ENCODE data around the gene SCRN3.

SCRN3 gene

GRCh38 chr2:174439950-174440349 is 44.4 kb downstream of the SCRN3 start:
- no peaks in the 10 kb centered on the region for H3K27me3 Mint-ChIP-seq
- no peaks in the 10 kb centered on the region for H3K4me1 Mint-ChIP-seq (ENCODE audit: low read depth)
- peaks cover 20% of the 10 kb centered on the region for H3K36me3 Mint-ChIP-seq (ENCODE audit: low read depth)
- H3K9me3 Mint-ChIP-seq: no peaks in the 10 kb centered on the region
- no peak overlapping the region for H3K27ac Mint-ChIP-seq
- no peak overlapping the region for H3K4me3 Mint-ChIP-seq

- Mint-ChIP-seq H3K27ac (no peak overlapping the region), H3K36me3 (ENCODE audit: low read depth) (peaks cover 13% of the 10 kb centered on the region)
These were observed 47.3 kb downstream of the SCRN3 start for GRCh38 chr2:174442546-174443510.

GRCh38 chr2:174444761-174445160 is 49.2 kb downstream of the SCRN3 start:
- Mint-ChIP-seq H3K4me1 (ENCODE audit: low read depth) (peaks cover under 1% of the 10 kb centered on the region), H3K36me3 (ENCODE audit: low read depth) (peaks cover 22% of the 10 kb centered on the region), H3K27ac (no peak overlapping the region)

More at GRCh38 chr2:174442546-174443510, 47.3 kb downstream of the SCRN3 start:
- Mint-ChIP-seq H3K4me3 (no peak overlapping the region), H3K27me3 (no peaks in the 10 kb centered on the region), H3K9me3 (no peaks in the 10 kb centered on the region), H3K4me1 (ENCODE audit: low read depth) (no peaks in the 10 kb centered on the region)

GRCh38 chr2:174445248-174445647 is 49.7 kb downstream of the SCRN3 start:
- Mint-ChIP-seq H3K27ac (no peak overlapping the region), H3K4me1 (ENCODE audit: low read depth) (peaks cover 5% of the 10 kb centered on the region), H3K27me3 (no peaks in the 10 kb centered on the region), H3K4me3 (no peak overlapping the region), H3K9me3 (no peaks in the 10 kb centered on the region), H3K36me3 (ENCODE audit: low read depth) (peaks cover 22% of the 10 kb centered on the region)

More at GRCh38 chr2:174444761-174445160, 49.2 kb downstream of the SCRN3 start:
- Mint-ChIP-seq H3K9me3 (no peaks in the 10 kb centered on the region), H3K27me3 (no peaks in the 10 kb centered on the region), H3K4me3 (no peak overlapping the region)

GRCh38 chr2:174446531-174446930 is 51.0 kb downstream of the SCRN3 start:
- Mint-ChIP-seq H3K27ac (no peak overlapping the region), H3K9me3 (no peaks in the 10 kb centered on the region), H3K36me3 (ENCODE audit: low read depth) (peaks cover 22% of the 10 kb centered on the region), H3K27me3 (no peaks in the 10 kb centered on the region), H3K4me1 (ENCODE audit: low read depth) (peaks cover 11% of the 10 kb centered on the region), H3K4me3 (no peak overlapping the region)

- Mint-ChIP-seq H3K27ac (no peak overlapping the region), H3K36me3 (ENCODE audit: low read depth) (peaks cover 28% of the 10 kb centered on the region), H3K27me3 (no peaks in the 10 kb centered on the region), H3K4me3 (no peak overlapping the region), H3K4me1 (ENCODE audit: low read depth) (peaks cover 11% of the 10 kb centered on the region), H3K9me3 (no peaks in the 10 kb centered on the region)
These were observed 53.5 kb downstream of the SCRN3 start for GRCh38 chr2:174449033-174449432.

GRCh38 chr2:174450021-174450816 is 54.7 kb downstream of the SCRN3 start:
- Mint-ChIP-seq H3K27me3 (no peaks in the 10 kb centered on the region), H3K27ac (no peak overlapping the region), H3K36me3 (ENCODE audit: low read depth) (peaks cover 25% of the 10 kb centered on the region), H3K4me3 (no peak overlapping the region), H3K4me1 (ENCODE audit: low read depth) (peaks cover 11% of the 10 kb centered on the region), H3K9me3 (no peaks in the 10 kb centered on the region)

GRCh38 chr2:174454566-174454965 is 59.0 kb downstream of the SCRN3 start:
- Mint-ChIP-seq H3K4me3 (no peak overlapping the region), H3K36me3 (ENCODE audit: low read depth) (peaks cover 16% of the 10 kb centered on the region), H3K9me3 (no peaks in the 10 kb centered on the region), H3K27ac (no peak overlapping the region), H3K4me1 (ENCODE audit: low read depth) (peaks cover 11% of the 10 kb centered on the region), H3K27me3 (no peaks in the 10 kb centered on the region)

- Mint-ChIP-seq H3K4me1 (ENCODE audit: low read depth) (no peaks in the 10 kb centered on the region), H3K27me3 (no peaks in the 10 kb centered on the region), H3K27ac (no peak overlapping the region), H3K36me3 (ENCODE audit: low read depth) (peaks cover 5% of the 10 kb centered on the region), H3K9me3 (no peaks in the 10 kb centered on the region), H3K4me3 (no peak overlapping the region)
These were observed 65.7 kb downstream of the SCRN3 start for GRCh38 chr2:174461221-174461620.

GRCh38 chr2:174465327-174465726 is 69.8 kb downstream of the SCRN3 start:
- no peaks in the 10 kb centered on the region for H3K4me1 Mint-ChIP-seq (ENCODE audit: low read depth)
- H3K27ac Mint-ChIP-seq: no peak overlapping the region
- no peaks in the 10 kb centered on the region for H3K9me3 Mint-ChIP-seq
- no peak overlapping the region for H3K4me3 Mint-ChIP-seq
- no peaks in the 10 kb centered on the region for H3K27me3 Mint-ChIP-seq
- peaks cover 9% of the 10 kb centered on the region for H3K36me3 Mint-ChIP-seq (ENCODE audit: low read depth)

GRCh38 chr2:174473796-174474195 is 78.3 kb downstream of the SCRN3 start:
- no peak overlapping the region for H3K4me3 Mint-ChIP-seq
- H3K4me1 Mint-ChIP-seq (ENCODE audit: low read depth): peaks cover 9% of the 10 kb centered on the region
- no peaks in the 10 kb centered on the region for H3K9me3 Mint-ChIP-seq
- H3K27me3 Mint-ChIP-seq: no peaks in the 10 kb centered on the region
- no peak overlapping the region for H3K27ac Mint-ChIP-seq
- H3K36me3 Mint-ChIP-seq (ENCODE audit: low read depth): peaks cover 9% of the 10 kb centered on the region

- no peak overlapping the region for H3K4me3 Mint-ChIP-seq
- H3K27ac Mint-ChIP-seq: no peak overlapping the region
- H3K4me1 Mint-ChIP-seq (ENCODE audit: low read depth): peaks cover 9% of the 10 kb centered on the region
- H3K27me3 Mint-ChIP-seq: no peaks in the 10 kb centered on the region
- peaks cover 32% of the 10 kb centered on the region for H3K36me3 Mint-ChIP-seq (ENCODE audit: low read depth)
- no peaks in the 10 kb centered on the region for H3K9me3 Mint-ChIP-seq
These were observed 82.2 kb downstream of the SCRN3 start for GRCh38 chr2:174477759-174478158.
